HG03432 (cell line): ENCODE measurements around the gene CASQ1.

Experiments used
- ATAC-seq: cut with Tn5 transposase; IDR thresholded peaks from one replicate; pipeline ENCODE4 v1.9.1; 2021; ENCODE audit warnings: mild to moderate bottlenecking, moderate library complexity; ENCODE audit not compliant: unreplicated experiment

CASQ1 gene

GRCh38 chr1:160224606-160225005, 34.2 kb downstream of the CASQ1 start:
- no peak for ATAC-seq

- no peak for ATAC-seq
Observed at GRCh38 chr1:160225345-160225744, 35.0 kb downstream of the CASQ1 start.

GRCh38 chr1:160226623-160227022, 36.2 kb downstream of the CASQ1 start:
- no peak for ATAC-seq

GRCh38 chr1:160227034-160227433, 36.7 kb downstream of the CASQ1 start:
- ATAC-seq = no peak

GRCh38 chr1:160227561-160227960, 37.2 kb downstream of the CASQ1 start:
- no peak for ATAC-seq

DNA sequence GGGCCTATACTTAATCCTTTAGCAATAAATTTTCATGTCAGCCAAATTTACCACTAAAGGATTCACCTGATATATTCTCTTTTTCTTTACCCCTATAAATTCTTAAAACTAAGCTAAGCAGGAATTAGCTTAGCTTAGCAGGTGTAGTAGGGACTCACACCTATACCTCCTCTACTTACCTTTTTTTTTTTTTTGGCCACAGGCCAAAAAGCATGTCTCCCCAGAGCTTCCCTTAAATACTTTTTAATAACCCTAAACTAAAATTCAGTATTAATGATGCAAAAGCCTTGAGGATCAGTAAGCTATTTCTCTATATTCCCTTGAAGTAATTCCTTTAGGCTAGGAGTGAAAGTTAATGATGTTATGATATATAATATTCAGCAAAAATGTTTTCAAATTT, 38.1 kb downstream of the CASQ1 start:
- no peak for ATAC-seq

- ATAC-seq = no peak
Observed at GRCh38 chr1:160232911-160233310, 42.5 kb downstream of the CASQ1 start.

DNA sequence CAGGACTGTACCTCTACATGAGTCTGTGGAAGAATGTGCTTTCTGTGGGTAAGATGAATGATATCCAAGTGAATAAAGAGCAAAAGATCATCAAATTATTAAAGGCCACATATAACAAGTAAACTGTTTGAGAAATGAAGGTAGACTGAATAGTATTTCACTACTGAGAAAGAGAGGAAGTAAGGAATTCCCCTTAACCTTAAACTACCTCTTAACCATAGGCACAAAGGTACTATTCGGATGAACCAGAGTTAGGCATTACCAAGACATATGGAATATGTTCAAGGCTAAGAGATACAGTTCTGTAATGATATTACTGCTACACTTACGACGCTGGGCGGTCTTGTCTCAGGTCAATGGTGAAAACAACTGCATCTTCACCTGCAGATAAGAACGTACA, 46.4 kb downstream of the CASQ1 start:
- ATAC-seq = no peak

GRCh38 chr1:160237558-160237957, 47.2 kb downstream of the CASQ1 start:
- ATAC-seq = no peak

- no peak for ATAC-seq
Observed at GRCh38 chr1:160238408-160238807, 48.0 kb downstream of the CASQ1 start.

GRCh38 chr1:160239582-160240299, 49.4 kb downstream of the CASQ1 start:
- no peak for ATAC-seq

DNA sequence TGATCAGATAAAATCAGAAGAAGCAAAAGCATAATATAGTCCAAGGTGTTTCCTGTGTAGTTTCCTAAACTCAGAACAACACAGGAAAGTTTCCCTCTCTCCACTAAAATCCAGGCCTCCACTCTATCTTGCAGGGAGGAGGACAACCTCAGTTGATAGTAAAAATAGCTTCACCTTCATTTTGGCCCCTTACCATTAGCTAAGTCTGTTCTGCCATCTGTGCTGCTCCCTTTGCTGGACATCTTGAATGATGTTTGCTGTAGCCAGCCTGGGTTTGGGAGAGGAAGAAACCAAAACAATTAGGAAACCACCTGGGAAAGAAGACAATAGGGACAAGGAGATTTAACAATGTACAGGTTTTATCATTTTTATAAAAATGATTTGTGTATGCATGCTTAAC, 53.4 kb downstream of the CASQ1 start:
- ATAC-seq = no peak

DNA sequence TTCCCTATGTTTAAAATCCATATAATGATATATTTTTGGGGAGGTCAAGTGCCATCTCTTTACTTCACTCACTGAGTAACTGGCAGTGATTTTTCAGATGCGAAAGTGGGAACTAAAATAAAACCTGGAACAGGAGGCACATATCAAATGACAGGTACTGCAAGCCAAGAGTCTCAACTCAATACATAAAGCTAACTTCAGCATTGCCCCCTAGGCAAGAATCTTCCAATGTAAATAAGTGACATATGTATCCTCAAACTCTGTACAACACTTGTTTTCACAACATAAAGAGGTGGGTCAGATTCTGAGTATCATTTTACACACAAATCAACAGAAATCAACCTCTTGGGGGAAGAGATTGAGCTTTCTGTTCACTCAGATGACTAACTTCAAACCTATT, 53.8 kb downstream of the CASQ1 start:
- ATAC-seq = no peak

GRCh38 chr1:160245434-160245833, 55.1 kb downstream of the CASQ1 start:
- no peak for ATAC-seq

- no peak for ATAC-seq
Observed at GRCh38 chr1:160247053-160247452, 56.7 kb downstream of the CASQ1 start.

DNA sequence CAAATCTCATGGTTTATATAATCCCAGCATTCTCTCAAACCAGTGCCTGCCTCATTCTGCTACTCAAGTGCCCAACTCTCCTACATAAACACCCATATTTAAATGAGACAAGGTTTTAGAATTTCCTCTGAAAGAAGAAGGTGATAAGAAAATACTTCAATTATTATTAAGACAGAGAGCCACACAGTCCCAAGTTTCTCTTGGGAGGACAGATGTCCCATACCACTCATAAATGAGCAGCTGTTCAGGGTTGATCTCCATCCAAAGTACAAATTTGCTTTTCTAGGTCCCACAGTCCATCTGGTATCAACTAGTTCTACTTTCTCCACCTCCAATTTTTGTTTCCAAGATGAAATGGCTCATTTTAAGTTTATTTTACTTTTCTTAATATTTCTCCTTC, 60.6 kb downstream of the CASQ1 start:
- no peak for ATAC-seq
